SKM-1 treated with dmso at 0.1 percent for 144 hours (cell line): Measurements from ENCODE around the gene TTC6.

ENCODE experiments used
- DNase-seq: peaks from one replicate; lab custom pipeline; 2025; ENCODE audit not compliant: unreplicated experiment; lab: John Stamatoyannopoulos, UW

Gene TTC6

DNA sequence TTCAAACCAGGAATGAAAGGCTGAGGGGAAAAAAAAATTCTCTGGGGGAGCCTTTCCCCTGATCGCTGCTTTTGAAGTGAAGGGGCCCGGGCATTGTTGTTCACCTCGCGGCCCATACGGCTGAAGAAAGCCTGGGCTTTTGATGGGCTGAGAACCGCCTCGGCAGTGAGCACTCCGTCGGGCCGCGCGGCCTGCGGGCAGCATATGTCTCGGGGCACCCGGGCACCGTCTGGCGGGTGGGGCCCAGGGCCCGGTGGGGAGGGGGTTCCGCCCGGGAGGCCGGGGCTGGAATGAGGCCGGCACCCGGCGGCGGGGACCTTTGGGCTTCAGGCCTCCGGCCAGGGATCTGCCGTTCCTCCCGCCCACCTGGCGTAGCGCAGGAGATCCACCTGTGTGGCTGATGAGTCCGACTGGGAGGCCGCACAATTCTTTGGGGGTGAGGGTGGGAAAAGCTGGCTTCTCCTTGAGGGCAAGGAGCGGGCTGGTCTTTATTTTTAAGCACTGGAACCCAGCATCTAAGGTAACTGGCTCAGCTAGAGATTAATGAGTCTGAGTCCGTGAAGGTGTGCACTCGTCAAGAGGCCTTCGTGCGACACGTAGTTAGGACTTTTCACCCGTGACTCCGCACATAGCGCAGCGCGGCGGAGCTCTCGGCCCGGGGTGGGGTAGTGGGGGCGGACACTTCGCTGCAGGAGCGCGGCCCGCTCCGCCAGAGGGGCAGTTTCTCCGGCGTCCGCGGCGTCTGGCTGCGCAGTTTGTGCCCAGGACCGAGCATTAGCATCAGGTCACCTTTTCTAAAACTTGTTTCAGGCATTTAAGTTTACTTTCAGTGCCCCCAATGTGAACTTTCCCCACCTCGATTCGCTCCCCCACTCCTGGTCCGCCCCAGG, 11.0 kb upstream of the TTC6 start:
- no peak for DNase-seq

DNA sequence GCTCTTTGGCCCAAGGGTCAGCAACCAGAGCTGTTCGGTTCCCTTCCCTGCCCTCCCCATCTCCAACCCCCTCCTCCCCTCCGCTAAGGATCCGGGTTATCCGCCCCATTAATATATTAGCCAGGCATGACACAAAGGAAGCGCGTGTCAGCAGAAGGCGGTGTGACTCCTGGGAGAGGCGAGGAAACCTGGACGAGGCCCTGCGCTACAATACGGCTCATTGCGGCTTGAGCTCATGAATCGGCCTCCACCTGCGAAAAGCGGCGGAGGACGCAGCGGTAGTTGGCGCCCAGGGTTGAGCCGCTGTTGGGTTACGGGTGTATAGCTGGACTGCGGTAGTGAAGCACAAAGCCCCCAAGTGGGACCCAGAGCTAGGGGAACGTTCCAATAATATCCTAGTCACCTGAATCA, 10.3 kb upstream of the TTC6 start:
- DNase-seq = no peak

DNA sequence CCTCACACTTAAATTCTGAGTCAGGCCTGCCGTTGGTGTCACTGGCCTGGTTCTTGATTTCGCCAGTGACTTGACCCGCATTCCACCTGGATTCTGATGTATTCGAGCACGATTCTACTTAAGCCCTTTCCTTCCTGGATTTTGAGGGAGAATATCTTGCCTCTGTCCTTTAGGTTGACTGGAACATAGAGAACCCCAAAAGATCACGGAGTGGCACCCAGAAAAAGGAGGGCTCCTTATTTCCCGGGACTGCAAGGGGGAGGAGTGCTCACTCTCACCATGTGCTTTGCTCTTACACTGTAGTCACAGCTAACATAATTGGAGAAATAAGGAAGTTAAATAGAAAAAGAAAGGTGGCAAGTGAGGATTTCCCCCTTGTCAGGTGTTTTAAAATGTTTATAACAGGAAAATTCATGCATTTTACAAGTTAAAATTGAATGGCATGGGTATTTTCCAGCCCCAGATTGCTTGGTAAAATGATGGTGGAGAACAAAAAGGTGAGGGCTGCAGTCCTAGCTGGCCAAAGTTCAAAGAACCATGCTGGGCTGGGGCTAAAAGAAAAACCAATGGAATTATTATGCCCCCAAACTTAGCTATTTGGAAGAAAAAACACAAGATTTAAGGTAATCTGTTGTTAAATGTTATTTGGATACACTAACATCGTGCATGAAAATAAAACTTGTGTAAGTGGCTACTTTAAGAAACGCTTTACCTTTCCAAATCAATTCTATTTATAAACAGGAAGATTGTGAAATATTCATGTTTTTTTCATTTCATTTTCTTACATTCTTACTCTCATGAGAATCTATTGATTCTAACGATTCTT, 9.2 kb upstream of the TTC6 start:
- DNase-seq = no peak

DNA sequence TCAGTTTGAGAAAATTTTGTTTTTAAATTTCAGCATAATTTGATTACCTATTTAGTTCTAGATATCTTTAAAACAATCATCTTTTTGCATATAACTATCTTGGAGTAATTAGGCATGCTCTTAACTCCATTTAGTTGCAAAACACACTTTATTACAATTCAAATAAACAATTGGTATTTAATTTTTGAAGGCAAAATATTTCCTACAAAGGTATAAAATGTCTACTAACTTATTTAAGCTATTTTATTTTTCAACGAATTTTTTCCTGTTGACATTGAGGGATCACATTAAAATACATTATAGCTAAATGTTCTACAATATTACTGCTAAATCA, 8.7 kb upstream of the TTC6 start:
- DNase-seq = no peak

DNA sequence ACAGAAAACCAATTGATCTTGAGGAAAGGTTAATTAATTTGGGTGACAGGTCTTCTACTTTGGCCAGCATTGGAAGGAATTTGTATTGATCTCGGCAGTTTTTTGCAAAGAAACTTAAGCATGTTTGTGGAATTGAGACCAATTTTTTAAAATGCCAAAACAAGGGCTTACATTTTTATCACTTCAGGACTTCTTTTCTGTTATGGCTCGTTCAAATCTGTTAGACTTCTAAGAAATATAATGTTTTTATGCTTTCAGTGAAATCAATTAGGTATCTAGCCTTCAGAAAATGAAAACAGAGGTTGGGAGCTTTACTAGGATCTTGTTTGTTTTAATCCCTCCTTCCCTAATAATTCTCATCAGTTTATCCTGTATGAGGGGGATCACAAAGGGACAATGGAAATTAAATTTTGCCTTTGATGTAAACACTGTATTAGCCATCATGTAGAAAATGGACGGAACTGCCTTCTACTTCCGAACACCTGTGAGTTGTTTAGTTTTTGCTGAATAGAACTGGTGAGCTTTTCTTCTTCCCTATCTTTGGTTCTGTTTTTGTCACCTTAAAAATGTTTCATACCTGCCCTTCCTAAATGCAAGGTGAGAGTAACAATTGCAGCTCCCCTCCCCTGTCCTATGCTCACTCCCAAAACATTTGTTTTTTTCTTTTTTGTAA, 8.2 kb upstream of the TTC6 start:
- no peak for DNase-seq

DNA sequence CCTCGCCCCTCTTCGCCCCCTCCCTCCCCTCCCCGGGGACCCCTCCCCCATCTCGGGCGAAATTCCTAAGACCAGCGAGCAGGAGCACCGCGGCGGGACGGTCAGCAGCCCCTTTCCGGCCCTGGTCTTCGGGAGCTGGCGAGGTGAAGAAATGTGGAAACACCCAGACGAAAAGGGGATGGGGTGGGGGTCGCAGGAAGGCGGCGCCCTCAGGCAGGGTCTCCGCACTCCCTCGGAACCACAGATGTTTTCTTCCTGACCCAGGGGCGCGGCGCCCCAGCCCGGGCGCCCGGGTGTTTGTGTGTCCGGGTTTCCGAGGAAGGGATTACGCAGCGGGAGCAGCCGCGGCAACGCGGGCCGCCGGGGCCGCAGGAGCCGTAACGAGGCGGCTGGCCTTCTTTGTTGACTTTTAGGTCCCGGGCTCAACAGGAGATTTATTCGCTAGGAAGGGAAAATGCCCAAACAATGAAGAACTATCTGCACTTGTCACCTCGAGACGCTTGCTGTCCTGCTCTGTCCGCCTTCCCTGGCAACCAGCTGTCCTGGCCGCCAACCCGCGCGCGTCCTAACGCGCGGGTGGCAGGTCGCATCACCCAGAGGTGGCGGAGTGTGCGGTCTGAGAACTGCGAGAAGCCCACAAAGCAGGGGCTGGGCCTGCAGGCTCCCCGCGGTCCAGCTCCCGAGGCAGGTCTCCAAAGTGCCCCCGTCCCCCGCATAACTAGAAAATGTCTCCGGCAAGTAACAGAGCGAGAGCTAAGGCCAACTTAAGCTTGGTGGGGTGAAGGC, 7.4 kb upstream of the TTC6 start:
- no peak for DNase-seq

DNA sequence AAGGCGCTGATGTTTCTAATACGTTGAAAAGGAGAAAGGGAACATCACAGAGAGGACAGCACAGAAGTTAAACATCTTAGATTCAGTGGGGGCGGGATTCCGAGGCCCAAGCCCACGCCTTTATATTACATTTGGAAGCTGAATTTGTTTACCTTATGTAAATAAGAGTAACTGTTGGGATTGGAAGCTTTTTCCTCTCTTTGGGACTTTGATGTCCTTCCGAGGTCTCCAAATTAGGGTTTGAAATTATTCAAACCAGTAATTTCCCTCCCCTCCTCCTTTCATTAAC, 6.8 kb upstream of the TTC6 start:
- no peak for DNase-seq

DNA sequence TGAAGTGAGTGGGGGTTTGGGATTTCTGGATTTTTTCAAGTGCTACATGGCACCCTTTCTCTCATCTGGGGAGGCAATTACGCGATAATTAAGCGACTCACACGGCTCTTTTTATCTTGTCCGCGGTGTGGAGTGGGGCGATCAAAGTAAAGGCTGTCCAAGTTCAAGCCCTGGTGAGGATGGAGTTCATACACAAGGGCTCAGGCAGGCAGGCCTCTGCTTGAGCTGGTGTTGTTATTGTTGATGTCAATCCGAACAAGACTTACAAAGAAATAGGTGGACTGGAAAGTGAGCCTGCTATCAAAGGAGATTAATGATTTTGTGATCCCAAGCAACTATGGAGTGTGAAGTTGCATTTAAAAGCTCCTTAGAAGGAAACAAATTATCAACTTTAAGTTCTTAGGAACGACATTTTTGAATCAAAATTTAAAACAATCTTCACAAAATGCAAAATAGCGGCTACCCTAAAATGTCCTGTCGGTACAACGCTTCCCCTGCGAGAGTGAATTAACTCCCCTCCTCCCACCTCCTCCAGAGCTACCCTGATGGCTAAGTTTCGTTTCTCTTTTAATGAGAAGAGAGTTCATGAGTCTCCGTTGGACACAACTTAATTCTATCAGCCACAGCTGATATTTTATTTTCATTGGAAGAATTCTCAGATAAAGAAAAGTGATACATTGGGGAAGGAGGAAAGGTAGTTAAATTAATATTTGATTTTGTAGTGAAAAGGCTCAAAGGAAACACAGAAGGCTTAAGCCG, 6.3 kb upstream of the TTC6 start:
- no peak for DNase-seq

DNA sequence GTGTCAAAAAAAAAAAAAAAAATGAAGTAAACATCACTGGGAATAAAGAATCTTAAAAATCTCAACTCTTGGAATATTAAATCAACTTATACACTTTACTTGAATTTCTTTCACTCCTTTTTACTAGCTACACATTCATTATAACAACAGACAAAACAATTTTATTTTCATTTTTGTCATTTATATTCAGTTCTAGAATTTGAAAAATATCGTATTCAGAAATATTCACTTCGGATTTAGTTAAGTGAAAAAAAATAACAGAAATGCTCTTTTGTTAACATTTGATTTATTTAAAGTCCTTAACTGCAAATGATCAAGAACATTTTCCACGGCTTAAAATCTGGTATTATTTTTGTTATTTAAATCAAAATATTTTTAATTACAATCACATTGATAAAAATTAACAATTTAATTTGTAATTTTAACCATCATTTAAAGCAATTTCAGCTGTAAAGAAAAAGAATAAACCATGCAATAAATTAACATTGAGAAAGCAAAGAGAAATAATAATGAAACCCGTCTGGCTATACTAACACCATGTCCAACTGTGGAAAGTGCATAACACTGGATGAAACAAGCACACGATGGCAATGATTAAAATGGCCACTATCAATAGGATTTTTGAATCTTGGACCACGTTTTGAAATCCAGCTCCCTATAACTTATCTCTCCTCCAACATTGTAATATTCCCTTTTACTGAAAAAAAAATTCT, 5.6 kb upstream of the TTC6 start:
- no peak for DNase-seq

DNA sequence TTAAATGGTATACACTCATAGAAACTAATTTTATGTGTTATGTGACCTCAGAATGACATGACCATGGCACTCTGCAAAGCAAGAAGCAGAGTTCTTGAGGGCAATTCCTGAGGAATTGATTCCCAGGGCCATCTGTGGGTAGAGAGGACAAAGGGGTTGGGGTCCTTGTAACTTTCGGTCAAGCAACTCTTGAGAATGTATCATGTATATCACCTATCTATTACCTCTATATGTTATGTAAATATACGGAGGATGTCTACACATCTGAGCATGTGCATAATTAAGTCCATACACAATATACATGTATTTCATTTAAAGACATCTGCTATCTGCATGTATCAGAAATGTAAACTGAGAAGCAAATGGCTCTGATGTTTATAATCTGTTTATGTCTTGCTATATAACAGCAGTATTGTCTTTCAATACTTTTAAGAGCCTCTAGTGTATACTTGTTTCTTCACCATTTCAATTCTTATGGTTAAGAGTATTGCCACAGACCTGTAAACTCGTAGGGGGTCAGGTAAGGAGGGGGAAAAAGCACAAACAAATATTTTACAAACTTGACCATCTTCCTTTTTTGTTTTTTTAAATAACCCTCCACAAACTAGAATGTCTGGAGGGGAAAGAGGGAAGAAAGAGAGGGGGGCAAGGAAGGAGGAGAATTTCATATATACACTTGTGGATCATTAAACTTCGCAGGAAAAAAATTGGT, 4.8 kb upstream of the TTC6 start:
- no peak for DNase-seq

DNA sequence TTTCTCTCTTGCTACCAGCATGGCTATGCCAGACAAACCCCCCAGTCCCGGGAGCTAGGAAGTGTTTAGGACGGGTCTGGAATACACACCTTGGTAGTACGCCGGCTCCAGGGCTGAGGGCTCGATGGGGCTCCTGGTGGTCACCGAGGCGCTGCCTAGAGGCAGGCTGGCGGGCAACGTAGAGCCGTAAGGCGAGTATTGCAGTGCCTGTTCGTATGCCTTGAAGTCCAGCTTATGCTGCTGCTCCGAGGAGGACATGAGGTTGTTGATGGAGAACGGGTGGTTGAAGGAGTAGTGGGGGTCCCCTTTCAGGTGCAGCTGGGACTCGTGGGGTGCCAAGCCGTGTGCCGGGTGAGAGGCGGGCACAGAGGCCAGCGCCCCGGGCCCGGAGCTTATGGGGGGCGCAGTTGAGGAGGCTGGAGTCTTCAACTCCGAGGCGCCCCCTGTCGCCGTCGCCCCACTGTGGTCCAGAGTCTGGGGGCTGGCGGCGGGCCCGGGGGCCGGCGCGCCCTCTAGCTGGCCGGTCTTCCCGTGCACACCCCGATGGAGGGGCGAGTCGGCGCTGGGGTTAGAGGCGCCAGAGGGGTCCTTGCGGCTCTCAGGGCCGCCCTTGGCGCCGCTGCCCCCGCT, 4.0 kb upstream of the TTC6 start:
- no peak for DNase-seq

DNA sequence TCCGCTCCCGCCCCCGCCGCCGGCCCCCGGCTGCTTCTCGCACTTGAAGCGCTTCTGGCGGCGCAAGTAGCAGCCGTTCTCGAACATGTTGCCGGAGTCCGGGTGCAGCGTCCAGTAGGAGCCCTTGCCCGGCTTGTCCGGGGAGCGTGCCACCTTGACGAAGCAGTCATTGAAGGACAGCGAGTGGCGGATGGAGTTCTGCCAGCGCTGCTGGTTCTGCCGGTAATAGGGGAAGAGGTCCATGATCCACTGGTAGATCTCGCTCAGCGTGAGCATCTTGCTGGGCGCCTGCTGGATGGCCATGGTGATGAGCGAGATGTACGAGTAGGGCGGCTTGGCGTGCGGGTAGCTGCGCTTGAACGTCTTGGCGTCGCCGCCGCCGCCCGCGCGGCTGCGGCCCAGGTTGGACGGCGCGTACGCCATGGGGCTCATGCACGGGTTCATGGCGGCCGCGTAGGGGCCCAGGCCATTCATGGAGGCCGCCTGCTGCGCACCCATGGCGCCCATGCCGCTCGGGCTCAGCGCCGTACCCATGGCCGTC, 3.4 kb upstream of the TTC6 start:
- DNase-seq = no peak

DNA sequence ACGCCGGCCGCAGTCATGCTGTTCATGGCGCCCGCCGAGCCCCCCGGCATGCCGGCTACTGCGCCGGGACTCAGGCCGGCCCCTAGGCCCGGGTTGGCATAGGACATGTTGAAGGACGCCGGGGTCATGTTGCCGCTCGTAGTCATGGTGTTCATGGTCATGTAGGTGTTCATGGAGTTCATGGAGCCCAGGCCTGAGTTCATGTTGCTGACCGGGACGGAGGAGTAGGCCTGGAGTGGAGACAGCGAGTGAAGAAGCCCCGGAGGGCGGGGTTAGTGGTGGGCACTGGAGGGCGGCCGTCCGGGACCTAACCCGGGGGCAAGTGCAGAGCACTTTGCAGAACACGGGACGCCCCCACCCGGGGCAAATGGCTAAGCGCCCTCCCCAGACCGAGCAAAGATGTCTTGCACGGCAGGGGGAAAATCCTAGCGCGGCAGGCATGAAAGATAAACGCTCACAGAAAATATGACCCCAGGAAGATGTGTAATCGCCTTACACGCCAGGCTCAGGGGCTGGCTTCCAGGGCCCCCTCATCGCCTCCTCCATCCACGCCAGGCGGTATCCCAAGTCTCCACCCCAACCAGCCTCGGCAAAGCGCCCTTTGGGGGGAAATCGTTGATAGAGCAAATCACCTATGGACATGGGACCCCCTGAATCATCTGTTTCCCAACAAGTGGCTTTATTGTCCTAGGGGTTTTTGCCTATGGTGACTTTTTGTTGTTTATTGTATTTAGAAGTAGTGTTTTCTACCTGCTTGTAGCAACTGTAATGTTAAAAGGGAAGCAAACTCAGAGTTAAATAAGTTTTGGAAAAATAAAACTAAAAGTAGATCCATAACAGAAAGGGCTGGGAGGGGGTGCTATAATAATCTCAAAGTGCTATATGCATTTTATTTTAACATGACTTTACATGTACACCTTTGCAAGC, 2.7 kb upstream of the TTC6 start:
- no peak for DNase-seq

DNA sequence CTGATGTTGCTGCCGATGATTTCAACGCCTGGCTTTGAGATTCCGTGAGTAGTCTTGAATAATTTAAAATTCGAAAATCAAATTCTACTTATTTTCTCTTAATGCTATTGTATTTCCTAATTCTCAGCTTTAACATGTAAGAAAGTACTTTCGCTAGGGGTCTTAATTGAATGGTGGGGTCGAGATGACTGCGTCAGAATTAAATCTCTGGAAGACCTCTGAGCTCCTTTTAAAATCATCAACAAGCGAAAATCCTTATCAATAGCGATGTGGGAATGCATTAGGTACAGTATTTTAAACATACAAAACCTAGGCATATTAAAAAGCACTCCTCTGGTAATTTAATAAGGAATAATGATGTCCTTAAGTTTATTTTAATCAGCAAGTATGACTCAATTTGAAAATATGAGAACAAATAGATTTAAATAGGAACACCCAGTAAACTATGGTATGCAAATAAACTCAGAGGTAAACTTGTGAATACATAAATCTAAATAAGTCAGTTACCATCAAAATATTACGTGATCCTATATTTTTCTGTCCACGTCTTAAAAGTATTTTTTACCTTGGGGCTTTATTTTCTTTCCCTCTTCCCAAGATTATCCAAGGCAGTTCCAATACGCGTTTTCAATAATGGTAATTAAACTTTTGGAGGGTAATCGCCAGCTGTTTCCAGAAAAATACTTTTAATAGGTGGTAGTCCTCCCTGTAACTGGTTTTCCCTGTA, 1.8 kb upstream of the TTC6 start:
- DNase-seq = no peak

DNA sequence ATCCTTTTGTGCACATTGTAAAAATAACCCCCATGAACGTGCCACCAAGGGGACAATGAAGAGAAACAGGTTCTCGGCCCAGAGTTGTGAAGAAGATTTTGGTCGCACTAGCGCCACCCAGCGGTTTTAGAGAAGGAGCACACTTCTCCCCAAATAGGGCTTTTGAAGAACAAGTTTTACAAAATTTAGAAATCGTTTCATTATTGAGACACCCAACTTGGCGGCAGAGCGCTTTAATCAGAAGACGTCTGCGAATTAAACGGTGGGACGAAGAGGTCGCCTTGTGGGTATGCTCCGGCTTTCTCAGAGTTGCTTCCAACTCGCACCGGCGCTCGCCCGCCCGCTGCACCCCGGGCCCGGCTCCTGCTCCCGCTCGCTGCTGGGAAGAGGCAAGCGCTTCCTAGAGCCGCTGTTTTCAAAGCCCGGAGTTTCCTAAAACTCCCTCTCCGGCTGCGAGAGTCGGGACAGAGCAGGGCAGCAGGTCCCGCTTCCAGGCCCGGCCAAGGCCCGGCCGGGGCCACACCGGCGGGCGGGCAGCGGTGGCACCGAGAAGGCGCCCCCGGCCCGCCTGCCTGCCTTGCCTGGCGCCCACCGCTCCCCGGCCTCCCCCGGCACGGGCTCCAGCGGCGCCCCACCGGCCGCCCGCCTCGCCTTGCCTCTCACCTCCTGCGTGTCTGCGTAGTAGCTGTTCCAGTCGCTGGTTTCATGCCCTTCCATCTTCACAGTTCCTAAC, 1.0 kb upstream of the TTC6 start:
- peak; percentile 41 for DNase-seq
